RWPE2 (cell line): ENCODE data around the gene MAU2.

Experiments used
- ATAC-seq: fragments of 200-7000 bp; cut with Tn5 transposase; 3 replicates; pipeline ENCODE4 v1.9.1; 2021; ENCODE audit warnings: low read depth
- DNase-seq: peaks from one replicate; pipeline ENCODE4 v3.0.0-alpha.2; 2020; ENCODE audit warnings: low spot score
- H3K27ac ChIP-seq: fragments of 450-650 bp; 2 replicates; pipeline ENCODE4 v1.5.1; 2017; ENCODE audit warnings: mild to moderate bottlenecking; ENCODE audit not compliant: poor library complexity, severe bottlenecking
- H3K27me3 ChIP-seq: fragments of 250-450 bp; sonication (Bioruptor Pico); 2 replicates; pipeline ENCODE4 v1.5.1; 2021; ENCODE audit warnings: mild to moderate bottlenecking, moderate library complexity; ENCODE audit not compliant: insufficient read depth, poor library complexity, severe bottlenecking
- H3K36me3 ChIP-seq: fragments of 250-450 bp; sonication (Bioruptor Pico); 2 replicates; pipeline ENCODE4 v1.5.1; 2020; ENCODE audit warnings: low read depth, mild to moderate bottlenecking, moderate library complexity
- H3K4me1 ChIP-seq: fragments of 250-450 bp; sonication (Bioruptor Pico); 2 replicates; pipeline ENCODE4 v1.5.1; 2021; ENCODE audit warnings: mild to moderate bottlenecking, moderate library complexity; ENCODE audit not compliant: insufficient read depth, poor library complexity, severe bottlenecking
- H3K4me3 ChIP-seq: fragments of 250-450 bp; sonication (Bioruptor Pico); 2 replicates; pipeline ENCODE4 v1.5.1; 2021; ENCODE audit warnings: mild to moderate bottlenecking, moderate library complexity; ENCODE audit not compliant: severe bottlenecking
- H3K9me3 ChIP-seq: fragments of 250-450 bp; sonication (Bioruptor Pico); 2 replicates; pipeline ENCODE4 v1.5.1; 2021; ENCODE audit warnings: mild to moderate bottlenecking, moderate library complexity; ENCODE audit not compliant: severe bottlenecking
- TF ChIP-seq, protein P1 (sequence below): fragments of 450-650 bp; IDR thresholded peaks from one replicate; pipeline ENCODE4 v1.5.1; 2017; ENCODE audit warnings: mild to moderate bottlenecking, moderate library complexity; ENCODE audit not compliant: poor library complexity, severe bottlenecking

The MAU2 gene

DNA sequence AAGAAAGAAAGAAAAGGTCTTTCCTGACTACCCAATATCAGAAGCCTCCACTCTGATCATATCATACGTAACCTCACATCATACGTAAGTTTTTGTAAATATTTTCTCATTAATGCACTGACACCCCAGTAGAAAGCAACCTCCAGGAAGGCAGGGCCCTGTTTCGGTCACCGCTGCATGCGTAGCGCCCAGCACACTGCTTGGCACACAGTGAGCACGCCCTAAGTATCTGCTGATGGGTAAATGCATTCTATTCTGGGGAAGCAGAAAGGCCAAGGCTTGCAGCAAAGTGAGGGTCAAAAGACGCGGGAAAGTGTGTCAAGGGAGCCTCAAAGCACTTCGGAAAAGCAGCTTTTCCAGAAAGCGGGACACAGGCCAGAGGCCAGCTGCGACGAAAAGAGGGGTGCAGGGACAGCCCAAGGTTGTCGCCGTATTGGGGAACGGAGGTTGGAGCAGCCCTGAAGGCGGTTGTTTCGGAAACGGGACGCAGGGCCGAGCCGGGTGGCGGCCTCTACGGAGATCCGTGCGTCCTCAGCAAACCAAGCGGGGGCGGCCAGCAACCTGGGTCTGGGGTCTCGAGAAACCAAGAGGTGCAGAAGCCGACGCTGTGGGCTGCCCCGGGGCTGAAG, 783 bp upstream of the MAU2 start:
- peak overlapping the region; percentile 42 for H3K27ac ChIP-seq
- peaks cover 34% of the 10 kb centered on the region for H3K36me3 ChIP-seq
- H3K4me1 ChIP-seq = no peaks in the 10 kb centered on the region
- no peaks in the 10 kb centered on the region for H3K27me3 ChIP-seq
- DNase-seq (no peak), ATAC-seq (peak; percentile 5)
- H3K9me3 ChIP-seq = no peaks in the 10 kb centered on the region
- peak overlapping the region; percentile 91 for H3K4me3 ChIP-seq
- TF ChIP-seq, protein P1, sequence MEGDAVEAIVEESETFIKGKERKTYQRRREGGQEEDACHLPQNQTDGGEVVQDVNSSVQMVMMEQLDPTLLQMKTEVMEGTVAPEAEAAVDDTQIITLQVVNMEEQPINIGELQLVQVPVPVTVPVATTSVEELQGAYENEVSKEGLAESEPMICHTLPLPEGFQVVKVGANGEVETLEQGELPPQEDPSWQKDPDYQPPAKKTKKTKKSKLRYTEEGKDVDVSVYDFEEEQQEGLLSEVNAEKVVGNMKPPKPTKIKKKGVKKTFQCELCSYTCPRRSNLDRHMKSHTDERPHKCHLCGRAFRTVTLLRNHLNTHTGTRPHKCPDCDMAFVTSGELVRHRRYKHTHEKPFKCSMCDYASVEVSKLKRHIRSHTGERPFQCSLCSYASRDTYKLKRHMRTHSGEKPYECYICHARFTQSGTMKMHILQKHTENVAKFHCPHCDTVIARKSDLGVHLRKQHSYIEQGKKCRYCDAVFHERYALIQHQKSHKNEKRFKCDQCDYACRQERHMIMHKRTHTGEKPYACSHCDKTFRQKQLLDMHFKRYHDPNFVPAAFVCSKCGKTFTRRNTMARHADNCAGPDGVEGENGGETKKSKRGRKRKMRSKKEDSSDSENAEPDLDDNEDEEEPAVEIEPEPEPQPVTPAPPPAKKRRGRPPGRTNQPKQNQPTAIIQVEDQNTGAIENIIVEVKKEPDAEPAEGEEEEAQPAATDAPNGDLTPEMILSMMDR = no peak

DNA sequence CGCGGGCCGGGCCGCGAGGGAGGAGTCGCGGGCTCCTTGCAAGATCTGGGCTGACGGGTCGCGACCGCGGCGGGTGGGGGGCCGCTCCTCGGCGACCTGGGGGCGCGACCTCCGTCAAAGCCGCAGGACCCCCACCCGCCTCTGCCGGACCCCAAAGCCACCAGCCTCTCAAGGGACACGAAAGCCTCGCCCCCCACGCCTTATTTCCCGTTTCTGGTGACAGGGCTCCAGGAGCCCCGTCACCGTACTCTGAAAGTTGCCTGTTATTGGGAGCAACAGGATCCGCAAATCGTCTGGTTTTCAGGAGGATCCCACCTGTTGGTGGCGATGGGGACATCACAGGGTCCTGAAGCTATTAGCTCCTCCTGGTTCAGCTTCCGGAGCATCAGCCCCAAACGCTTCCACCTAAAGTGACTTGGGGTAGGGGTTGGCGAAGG, 530 bp downstream of the MAU2 start:
- Histone ChIP-seq H3K4me1 (no peaks in the 10 kb centered on the region), H3K4me3 (peak overlapping the region; percentile 91), H3K9me3 (no peaks in the 10 kb centered on the region), H3K27ac (peak overlapping the region; percentile 42), H3K36me3 (peaks cover 41% of the 10 kb centered on the region), H3K27me3 (no peaks in the 10 kb centered on the region)
- ATAC-seq (no peak), DNase-seq (no peak)
- TF ChIP-seq, protein P1 = no peak

DNA sequence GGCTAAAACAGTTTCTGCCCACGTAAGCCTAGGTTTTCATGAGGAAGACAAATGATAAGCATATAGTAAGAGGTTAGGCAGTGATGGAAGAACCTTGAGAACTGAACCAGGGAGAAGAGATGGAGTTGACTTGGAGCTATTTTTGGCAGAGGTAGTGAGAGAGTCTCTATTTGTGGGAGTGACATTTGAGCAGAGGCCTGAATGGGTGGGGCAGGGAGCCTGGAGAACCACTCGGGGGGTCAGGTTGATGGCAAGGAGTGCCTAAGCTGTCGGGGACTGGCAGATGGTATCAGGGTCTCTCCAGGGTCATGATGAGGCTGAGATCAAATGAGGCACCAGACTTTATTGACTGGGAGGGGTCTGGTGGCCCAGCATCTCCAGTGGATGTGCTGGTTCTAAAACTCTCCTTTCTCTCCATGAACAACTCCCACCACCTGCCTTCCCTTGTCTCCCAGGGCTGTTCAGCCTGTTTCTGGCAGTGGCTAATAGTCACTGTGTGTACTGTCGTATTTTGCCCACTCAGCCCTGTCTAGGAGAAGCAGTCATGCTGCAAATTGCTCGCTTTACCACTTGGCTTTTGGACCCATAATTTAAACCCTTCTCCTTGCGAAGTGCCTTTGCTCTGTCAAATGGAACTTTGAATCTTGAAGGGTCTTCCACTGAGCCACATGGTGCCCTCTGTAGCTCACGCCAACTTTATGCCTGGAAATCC, 3.6 kb downstream of the MAU2 start:
- H3K4me1 ChIP-seq = no peaks in the 10 kb centered on the region
- H3K27ac ChIP-seq = no peak overlapping the region
- DNase-seq = no peak
- no peak overlapping the region for H3K4me3 ChIP-seq
- TF ChIP-seq, protein P1 = no peak
- no peaks in the 10 kb centered on the region for H3K9me3 ChIP-seq
- no peaks in the 10 kb centered on the region for H3K27me3 ChIP-seq
- no peak for ATAC-seq
- H3K36me3 ChIP-seq = peaks cover 49% of the 10 kb centered on the region

DNA sequence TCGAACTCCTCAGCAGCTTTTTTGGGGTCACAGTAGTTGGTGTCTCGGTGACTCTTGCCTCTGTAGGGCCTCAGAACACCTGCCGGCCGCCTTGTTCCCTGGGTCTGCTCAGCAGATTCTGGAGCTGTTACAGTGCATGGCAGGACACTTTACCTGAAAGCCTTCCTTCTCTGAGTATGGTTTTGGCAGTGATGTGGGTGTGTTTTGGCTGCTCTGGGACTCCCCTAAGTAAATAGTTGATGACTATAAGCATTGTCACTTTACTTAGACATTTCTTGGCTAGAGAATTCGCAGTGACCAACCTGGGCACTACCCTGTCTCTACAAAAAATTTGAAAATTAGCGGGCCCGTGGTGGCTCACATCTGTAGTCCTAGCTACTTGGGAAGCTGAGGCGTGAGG, 7.0 kb downstream of the MAU2 start:
- peaks cover 53% of the 10 kb centered on the region for H3K36me3 ChIP-seq
- TF ChIP-seq, protein P1 = no peak
- no peak for ATAC-seq

DNA sequence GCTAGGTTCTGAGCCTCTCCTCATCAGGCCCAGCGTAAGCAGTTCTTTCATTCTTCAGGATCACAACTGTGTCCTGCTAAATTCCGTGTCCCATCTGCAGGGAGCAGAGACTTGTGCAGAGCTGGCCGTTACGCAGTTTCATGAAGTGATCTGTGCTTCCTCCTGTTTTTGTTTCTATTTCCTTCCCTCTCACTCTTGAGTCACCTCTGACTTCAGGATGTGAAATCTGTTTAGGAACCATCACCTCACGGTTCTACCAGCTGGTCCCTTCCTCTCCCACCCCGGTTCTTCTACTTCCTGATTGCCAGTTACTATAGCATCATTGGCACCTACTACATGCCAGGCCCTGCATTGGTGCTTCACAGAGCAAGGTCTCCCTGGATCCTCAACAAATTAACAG, 8.5 kb downstream of the MAU2 start:
- no peak for DNase-seq
- peaks cover 41% of the 10 kb centered on the region for H3K36me3 ChIP-seq

More for the DNA sequence above, 7.0 kb downstream of the MAU2 start:
- no peaks in the 10 kb centered on the region for H3K9me3 ChIP-seq
- DNase-seq = no peak
- no peaks in the 10 kb centered on the region for H3K4me1 ChIP-seq
- no peaks in the 10 kb centered on the region for H3K27me3 ChIP-seq
- H3K4me3 ChIP-seq = no peak overlapping the region
- no peak overlapping the region for H3K27ac ChIP-seq

More for the DNA sequence above, 8.5 kb downstream of the MAU2 start:
- ATAC-seq = no peak
- Histone ChIP-seq H3K4me1 (no peaks in the 10 kb centered on the region), H3K4me3 (no peak overlapping the region), H3K27me3 (no peaks in the 10 kb centered on the region), H3K27ac (no peak overlapping the region), H3K9me3 (no peaks in the 10 kb centered on the region)
- TF ChIP-seq, protein P1 = no peak
